ENCODE measurements around the gene LATS2.

DNA sequence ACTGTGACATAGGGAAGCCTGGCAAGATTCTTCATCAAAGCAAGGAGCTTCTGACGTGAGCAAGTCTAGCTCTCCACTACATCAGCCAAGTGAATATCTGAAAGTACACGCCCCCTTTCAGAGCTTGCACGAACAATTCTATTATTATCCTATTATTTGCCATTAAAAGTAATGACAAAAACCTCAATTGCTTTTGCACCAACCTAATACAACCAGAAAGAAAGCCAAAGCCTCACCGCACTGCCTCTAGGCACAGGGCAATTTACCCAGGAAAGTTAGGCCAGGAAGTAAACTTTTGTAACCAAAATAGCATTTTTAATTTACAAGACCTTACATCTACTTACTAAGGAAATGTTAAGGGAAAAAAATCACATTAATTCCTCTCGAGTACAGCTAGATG, 41.2 kb downstream of the LATS2 start:
- TF ChIP-seq, protein P1, sequence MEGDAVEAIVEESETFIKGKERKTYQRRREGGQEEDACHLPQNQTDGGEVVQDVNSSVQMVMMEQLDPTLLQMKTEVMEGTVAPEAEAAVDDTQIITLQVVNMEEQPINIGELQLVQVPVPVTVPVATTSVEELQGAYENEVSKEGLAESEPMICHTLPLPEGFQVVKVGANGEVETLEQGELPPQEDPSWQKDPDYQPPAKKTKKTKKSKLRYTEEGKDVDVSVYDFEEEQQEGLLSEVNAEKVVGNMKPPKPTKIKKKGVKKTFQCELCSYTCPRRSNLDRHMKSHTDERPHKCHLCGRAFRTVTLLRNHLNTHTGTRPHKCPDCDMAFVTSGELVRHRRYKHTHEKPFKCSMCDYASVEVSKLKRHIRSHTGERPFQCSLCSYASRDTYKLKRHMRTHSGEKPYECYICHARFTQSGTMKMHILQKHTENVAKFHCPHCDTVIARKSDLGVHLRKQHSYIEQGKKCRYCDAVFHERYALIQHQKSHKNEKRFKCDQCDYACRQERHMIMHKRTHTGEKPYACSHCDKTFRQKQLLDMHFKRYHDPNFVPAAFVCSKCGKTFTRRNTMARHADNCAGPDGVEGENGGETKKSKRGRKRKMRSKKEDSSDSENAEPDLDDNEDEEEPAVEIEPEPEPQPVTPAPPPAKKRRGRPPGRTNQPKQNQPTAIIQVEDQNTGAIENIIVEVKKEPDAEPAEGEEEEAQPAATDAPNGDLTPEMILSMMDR (IDR thresholded peaks at IDR 0.05; ENCODE audit: low read depth, low read length): no peak
- TF ChIP-seq EZH2phosphoT487 (IDR thresholded peaks at IDR 0.05; ENCODE audit: low read depth): no peak
